Panc1 (cell line): ENCODE results near the gene ZNF91.

Source experiments
- CTCF ChIP-seq: fragments of 450-650 bp; IDR thresholded peaks from 2 replicates; pipeline ENCODE4 v1.5.1; 2017; ENCODE audit warnings: mild to moderate bottlenecking
- POLR2AphosphoS5 ChIP-seq: IDR thresholded peaks from 2 replicates; pipeline ENCODE4 v1.6.1; 2012; ENCODE audit warnings: mild to moderate bottlenecking, low read depth, low read length, moderate library complexity
- REST ChIP-seq, 2 experiments: IDR thresholded peaks; 2 replicates each; pipeline ENCODE4 v1.6.1; 2011 to 2012; ENCODE audit warnings: low read depth in 2 of 2, control low read depth in 1 of 2, low read length in 1 of 2, mild to moderate bottlenecking in 1 of 2, moderate library complexity in 1 of 2; ENCODE audit not compliant: insufficient read depth in 1 of 2

GRCh38 chr19:23313196-23313595 is 82.1 kb downstream of the ZNF91 start:
- TF ChIP-seq CTCF, result no peak
- no peak for TF ChIP-seq POLR2AphosphoS5
- TF ChIP-seq REST (IDR thresholded peaks at IDR 0.05; ENCODE audit: insufficient read depth in 1 of 2, low read depth in 2 of 2, low read length in 1 of 2), result no peak
